ENCODE measurements around the gene TBCE.

GRCh38 chr1:235403593-235403992 lies 36.4 kb downstream of the TBCE start:
- TF ChIP-seq SMARCC2 (IDR thresholded peaks at IDR 0.05; ENCODE audit: low read depth) (no peak), NEUROD1 (IDR thresholded peaks at IDR 0.05; ENCODE audit: borderline replicate concordance, low read depth, low read length, partially characterized antibody) (no peak), ZZZ3 (IDR thresholded peaks at IDR 0.05) (no peak), PHF8 (IDR thresholded peaks at IDR 0.05; ENCODE audit: borderline replicate concordance, low read length) (no peak), TARDBP (IDR thresholded peaks at IDR 0.05) (no peak), SMAD3 (CRISPR knock-in tag; conservative IDR thresholded peaks at IDR 0.05) (no peak), RCOR1 (IDR thresholded peaks at IDR 0.05; ENCODE audit: borderline replicate concordance in 1 of 2, low read depth in 2 of 2, low read length in 2 of 2) (no peak), SMAD1 (IDR thresholded peaks at IDR 0.05; ENCODE audit: low read depth, low read length, partially characterized antibody) (no peak)
- TF ChIP-seq, protein P1, sequence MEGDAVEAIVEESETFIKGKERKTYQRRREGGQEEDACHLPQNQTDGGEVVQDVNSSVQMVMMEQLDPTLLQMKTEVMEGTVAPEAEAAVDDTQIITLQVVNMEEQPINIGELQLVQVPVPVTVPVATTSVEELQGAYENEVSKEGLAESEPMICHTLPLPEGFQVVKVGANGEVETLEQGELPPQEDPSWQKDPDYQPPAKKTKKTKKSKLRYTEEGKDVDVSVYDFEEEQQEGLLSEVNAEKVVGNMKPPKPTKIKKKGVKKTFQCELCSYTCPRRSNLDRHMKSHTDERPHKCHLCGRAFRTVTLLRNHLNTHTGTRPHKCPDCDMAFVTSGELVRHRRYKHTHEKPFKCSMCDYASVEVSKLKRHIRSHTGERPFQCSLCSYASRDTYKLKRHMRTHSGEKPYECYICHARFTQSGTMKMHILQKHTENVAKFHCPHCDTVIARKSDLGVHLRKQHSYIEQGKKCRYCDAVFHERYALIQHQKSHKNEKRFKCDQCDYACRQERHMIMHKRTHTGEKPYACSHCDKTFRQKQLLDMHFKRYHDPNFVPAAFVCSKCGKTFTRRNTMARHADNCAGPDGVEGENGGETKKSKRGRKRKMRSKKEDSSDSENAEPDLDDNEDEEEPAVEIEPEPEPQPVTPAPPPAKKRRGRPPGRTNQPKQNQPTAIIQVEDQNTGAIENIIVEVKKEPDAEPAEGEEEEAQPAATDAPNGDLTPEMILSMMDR (IDR thresholded peaks at IDR 0.05 in 2 of 3, conservative IDR thresholded peaks at IDR 0.05 in 1 of 3; ENCODE audit: insufficient read depth in 2 of 3, low read depth in 1 of 3, low read length in 3 of 3): no peak
- TF ChIP-seq, protein P2, sequence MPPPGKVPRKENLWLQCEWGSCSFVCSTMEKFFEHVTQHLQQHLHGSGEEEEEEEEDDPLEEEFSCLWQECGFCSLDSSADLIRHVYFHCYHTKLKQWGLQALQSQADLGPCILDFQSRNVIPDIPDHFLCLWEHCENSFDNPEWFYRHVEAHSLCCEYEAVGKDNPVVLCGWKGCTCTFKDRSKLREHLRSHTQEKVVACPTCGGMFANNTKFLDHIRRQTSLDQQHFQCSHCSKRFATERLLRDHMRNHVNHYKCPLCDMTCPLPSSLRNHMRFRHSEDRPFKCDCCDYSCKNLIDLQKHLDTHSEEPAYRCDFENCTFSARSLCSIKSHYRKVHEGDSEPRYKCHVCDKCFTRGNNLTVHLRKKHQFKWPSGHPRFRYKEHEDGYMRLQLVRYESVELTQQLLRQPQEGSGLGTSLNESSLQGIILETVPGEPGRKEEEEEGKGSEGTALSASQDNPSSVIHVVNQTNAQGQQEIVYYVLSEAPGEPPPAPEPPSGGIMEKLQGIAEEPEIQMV (tag; conservative IDR thresholded peaks at IDR 0.05; ENCODE audit: low read depth): no peak
